Mesothelial cell of epicardium (in vitro differentiated cells): Measurements from ENCODE around the gene ADPRHL1. TPM values are rescaled to one million over a fixed set of nuclear protein-coding genes. Genes with fewer than 3 reads are reported as not detected.

Experiments used
- DNase-seq, 2 experiments: peaks; one replicate each; pipeline ENCODE4 v3.0.0; 2021; ENCODE audit warnings: low spot score in 2 of 2; ENCODE audit not compliant: unreplicated experiment in 2 of 2
- H3K27ac Mint-ChIP-seq: 2 replicates; pipeline ENCODE4 v1.8.0; 2021; ENCODE audit warnings: mixed read lengths
- H3K27me3 Mint-ChIP-seq: 2 replicates; pipeline ENCODE4 v1.8.0; 2021; ENCODE audit warnings: low read depth, mixed read lengths
- H3K36me3 Mint-ChIP-seq: 2 replicates; pipeline ENCODE4 v1.8.0; 2021; ENCODE audit warnings: mixed read lengths
- H3K4me1 Mint-ChIP-seq: 2 replicates; pipeline ENCODE4 v1.8.0; 2021; ENCODE audit warnings: mixed read lengths
- H3K4me3 Mint-ChIP-seq: 2 replicates; pipeline ENCODE4 v1.8.0; 2021; ENCODE audit warnings: mild to moderate bottlenecking, moderate library complexity, mixed read lengths
- H3K9me3 Mint-ChIP-seq: 2 replicates; pipeline ENCODE4 v1.8.0; 2021; ENCODE audit warnings: mixed read lengths
- total RNA-seq: library from RNA; stranded (reverse); gene quantifications from 3 replicates; pipeline ENCODE4 v1.2.1, GENCODE V29; 2021
- TF ChIP-seq, protein P1 (sequence below): fragments of 200-600 bp; sonication (generic); IDR thresholded peaks from one replicate; pipeline ENCODE4 v1.5.0; 2021; ENCODE audit warnings: antibody characterized with exemption; ENCODE audit not compliant: unreplicated experiment

The ADPRHL1 gene
- total RNA-seq, 1 donor from 2014 or later, result 4.2 TPM

DNA sequence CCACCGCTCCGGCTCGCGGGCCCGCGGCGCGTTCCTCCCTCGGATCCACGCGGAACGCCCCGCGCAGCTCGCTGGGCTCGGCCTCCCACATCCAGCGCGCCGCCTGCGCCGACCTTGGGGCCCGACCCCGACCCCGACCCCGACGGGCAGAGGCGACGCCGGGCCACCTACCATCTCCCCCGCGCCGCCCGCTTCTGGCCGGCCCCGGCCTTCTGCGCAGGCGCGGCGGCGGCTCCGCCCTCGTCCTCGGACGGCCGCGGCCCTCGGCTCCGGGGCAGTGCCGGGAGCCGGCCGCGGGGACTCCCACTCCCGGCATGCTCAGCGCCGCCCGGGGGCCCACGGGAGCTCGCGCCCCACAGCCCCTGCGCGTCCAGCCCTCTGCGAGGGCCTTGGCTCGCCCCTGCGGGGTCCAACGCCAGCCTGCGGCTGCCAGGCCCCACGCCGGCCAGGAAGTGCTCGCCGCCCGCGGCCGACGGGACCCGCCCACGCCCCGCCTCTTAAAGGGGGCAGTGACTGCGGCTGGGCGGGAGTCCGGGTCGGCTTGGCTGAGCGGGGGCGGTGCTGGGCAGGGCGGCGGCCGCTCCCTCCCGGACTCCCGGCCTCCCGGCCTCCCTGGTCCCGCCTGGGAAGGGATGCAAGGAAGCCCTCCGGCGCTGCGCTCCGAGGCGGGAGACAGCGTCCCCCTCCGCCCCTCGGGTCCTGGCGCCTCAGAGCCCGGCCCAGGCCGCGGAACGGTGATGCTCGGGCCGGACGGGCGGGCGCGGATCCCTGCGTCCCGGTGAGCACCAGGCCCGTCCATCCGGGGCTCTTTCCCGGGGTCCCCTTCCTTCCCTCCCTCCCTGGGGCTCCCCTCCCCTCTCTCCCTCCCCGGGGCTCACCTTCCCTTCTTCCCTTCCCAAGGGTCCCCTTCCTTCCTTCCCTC, 37.5 kb upstream of the ADPRHL1 start, which contains the start of gene DCUN1D2:
TSS of gene DCUN1D2 (minus strand) at position 216 of the 922 bp plus-strand sequence. CDS start at position 174, 42 bp downstream.
- no peaks in the 10 kb centered on the region for H3K27me3 Mint-ChIP-seq
- H3K9me3 Mint-ChIP-seq, result no peaks in the 10 kb centered on the region
- DNase-seq, result peak; percentile 79 to 90
- TF ChIP-seq, protein P1, sequence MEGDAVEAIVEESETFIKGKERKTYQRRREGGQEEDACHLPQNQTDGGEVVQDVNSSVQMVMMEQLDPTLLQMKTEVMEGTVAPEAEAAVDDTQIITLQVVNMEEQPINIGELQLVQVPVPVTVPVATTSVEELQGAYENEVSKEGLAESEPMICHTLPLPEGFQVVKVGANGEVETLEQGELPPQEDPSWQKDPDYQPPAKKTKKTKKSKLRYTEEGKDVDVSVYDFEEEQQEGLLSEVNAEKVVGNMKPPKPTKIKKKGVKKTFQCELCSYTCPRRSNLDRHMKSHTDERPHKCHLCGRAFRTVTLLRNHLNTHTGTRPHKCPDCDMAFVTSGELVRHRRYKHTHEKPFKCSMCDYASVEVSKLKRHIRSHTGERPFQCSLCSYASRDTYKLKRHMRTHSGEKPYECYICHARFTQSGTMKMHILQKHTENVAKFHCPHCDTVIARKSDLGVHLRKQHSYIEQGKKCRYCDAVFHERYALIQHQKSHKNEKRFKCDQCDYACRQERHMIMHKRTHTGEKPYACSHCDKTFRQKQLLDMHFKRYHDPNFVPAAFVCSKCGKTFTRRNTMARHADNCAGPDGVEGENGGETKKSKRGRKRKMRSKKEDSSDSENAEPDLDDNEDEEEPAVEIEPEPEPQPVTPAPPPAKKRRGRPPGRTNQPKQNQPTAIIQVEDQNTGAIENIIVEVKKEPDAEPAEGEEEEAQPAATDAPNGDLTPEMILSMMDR, result no peak
- H3K4me1 Mint-ChIP-seq, result peaks cover 63% of the 10 kb centered on the region
- H3K27ac Mint-ChIP-seq, result peak within 1 kb of the TSS; percentile 91
- peaks cover 1% of the 10 kb centered on the region for H3K36me3 Mint-ChIP-seq
- H3K4me3 Mint-ChIP-seq, result peak within 1 kb of the TSS; percentile 81

DNA sequence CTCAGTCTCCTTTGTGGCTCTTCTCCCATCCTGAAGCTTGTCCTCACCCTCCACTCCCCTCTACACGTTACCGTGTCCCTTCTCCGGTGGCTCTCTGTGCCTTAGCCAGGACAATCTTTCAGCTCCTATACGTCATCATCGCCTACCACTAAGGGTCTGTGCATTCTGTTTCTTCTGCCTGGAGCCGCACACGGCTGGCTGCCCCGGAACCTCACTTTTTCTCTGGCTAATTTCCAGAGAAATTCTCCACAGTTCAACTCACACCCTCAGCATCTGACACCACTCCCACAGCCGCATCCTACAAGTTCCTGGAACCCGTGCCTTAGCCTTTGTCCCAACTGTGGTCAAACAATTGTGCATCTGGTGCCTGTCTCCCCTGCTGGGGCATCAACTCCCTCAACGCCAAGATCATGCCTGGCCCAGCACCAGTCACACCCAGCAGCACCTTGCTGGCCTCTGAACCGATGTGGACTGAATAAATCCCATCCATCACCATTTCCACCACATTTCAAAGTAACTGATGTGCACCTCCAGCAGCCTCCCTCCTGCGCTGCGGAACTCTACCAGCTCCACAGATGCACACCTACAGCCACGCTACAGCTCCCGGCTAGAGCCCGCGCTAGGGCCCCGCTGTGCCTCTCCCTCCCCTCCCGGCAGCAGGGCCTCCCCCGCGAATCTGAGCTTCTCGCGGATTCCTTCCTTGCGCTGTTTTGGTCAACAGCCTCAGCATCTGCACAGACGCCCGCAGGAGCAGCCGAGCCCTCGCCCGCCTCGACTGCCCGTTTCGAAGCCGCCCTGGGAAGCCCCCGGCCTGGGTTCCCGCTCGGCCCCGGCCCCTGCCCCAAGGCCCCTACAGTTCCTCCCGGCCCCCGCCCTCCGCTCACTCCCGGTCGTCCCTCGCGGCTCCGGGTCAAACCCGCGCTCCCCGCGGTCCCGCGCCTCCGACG, 36.5 kb upstream of the ADPRHL1 start:
- DNase-seq, result peak in 1 of 2 experiments; percentile 62
- Mint-ChIP-seq H3K36me3 (no peaks in the 10 kb centered on the region), H3K9me3 (no peaks in the 10 kb centered on the region), H3K4me1 (peaks cover 61% of the 10 kb centered on the region), H3K27me3 (no peaks in the 10 kb centered on the region), H3K27ac (peak overlapping the region; percentile 84), H3K4me3 (peak overlapping the region; percentile 71)
- TF ChIP-seq, protein P1, result no peak

DNA sequence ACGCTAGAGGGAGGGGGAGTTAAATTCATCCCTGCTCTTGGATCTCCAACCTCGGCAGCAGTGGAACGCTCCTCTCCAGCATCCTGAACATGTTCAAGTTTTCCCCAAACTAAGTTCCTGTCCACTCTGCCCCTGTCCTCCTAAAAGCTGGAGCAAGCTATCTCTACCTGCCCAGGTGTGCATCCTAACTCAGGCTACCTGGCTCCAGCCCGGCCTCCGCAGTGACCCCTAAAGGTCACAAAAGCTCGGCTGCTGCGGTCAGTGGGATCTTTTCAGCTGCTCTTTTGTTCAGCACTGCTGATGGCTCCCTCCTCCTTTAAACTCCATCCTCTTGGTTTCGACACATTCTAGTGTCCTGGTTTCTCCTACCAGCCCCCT, 35.9 kb upstream of the ADPRHL1 start:
- Mint-ChIP-seq H3K36me3 (no peaks in the 10 kb centered on the region), H3K4me1 (peaks cover 58% of the 10 kb centered on the region), H3K27ac (peak overlapping the region; percentile 84), H3K27me3 (no peaks in the 10 kb centered on the region), H3K9me3 (no peaks in the 10 kb centered on the region), H3K4me3 (peak overlapping the region; percentile 71)
- TF ChIP-seq, protein P1, result no peak
- no peak for DNase-seq

DNA sequence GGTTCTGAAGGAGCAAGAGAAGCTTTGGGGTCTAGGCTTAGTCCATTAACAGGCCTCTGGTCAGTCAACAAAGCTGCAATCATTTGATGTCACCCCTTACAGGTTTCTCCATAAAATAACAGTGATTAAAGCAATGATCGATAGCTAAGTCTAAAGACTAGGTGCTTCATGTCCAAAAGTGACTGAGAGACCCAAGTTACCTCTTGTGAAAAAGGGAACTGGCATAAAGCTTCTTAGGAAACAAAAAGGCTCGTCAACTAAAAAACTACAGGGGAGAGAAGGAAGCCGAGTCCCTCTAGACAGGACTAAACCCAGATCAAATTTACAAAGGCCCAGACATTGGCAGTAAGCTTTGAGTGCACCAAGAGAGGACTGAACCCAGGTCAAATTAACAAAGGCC, 35.0 kb upstream of the ADPRHL1 start:
- Mint-ChIP-seq H3K9me3 (no peaks in the 10 kb centered on the region), H3K4me1 (peaks cover 50% of the 10 kb centered on the region), H3K27ac (no peak overlapping the region), H3K4me3 (peak overlapping the region; percentile 25), H3K27me3 (no peaks in the 10 kb centered on the region), H3K36me3 (peaks cover 2% of the 10 kb centered on the region)
- DNase-seq, result no peak
- TF ChIP-seq, protein P1, result no peak

DNA sequence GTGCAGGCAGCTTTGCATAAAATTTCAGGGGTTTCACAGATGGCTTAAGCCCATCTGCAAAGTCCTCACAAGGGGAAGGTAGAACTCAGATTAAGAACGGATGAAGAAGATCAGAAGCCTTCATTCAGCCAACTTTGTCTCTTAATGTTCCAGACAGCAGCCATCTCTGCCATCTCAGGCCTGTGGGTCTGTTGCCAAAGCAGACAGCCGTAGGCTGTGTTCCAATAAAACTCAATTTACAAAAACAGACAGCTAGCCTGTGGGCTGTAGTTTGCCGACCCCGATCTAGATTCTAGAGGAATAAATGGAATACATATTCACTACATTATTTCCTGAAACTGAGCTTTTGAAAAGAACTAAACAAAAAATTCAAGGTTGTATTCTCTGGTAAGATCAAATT, 33.4 kb upstream of the ADPRHL1 start:
- no peak overlapping the region for H3K4me3 Mint-ChIP-seq

More for the DNA sequence above, 33.4 kb upstream of the ADPRHL1 start:
- TF ChIP-seq, protein P1, result no peak
- Mint-ChIP-seq H3K4me1 (peaks cover 37% of the 10 kb centered on the region), H3K27me3 (no peaks in the 10 kb centered on the region), H3K27ac (no peak overlapping the region), H3K36me3 (peaks cover 2% of the 10 kb centered on the region), H3K9me3 (no peaks in the 10 kb centered on the region)
- DNase-seq, result no peak
